H1 (cell line): ENCODE results near the gene MISFA. TPM values are rescaled to one million over a fixed set of nuclear protein-coding genes. Genes with fewer than 3 reads are reported as not detected.

Experiments
- CTCF ChIA-PET: fragments of 300-600 bp; sonication (Branson Sonifier 250); formaldehyde crosslinking; loops from one replicate; lab custom pipeline; 2021; ENCODE audit not compliant: partially characterized antibody; lab: Charles Lee
- POLR2A ChIA-PET: fragments of 300-600 bp; sonication (Branson Sonifier 250); formaldehyde crosslinking; loops from one replicate; lab custom pipeline; 2021; ENCODE audit warnings: inconsistent platforms; ENCODE audit not compliant: partially characterized antibody; lab: Charles Lee
- DNase-seq, 2 experiments: peaks; one replicate each; pipeline versions ENCODE4 v3.0.0 to v3.0.0-alpha.2; 2010 to 2022; ENCODE audit warnings: low spot score in 2 of 2, low read depth in 1 of 2, mixed read lengths in 1 of 2
- FAIRE-seq: peaks from 2 replicates; lab custom pipeline; 2011; peaks lifted over from hg19 to GRCh38; lab: Jason Lieb, UNC
- H2AFZ ChIP-seq: 2 replicates; pipeline ENCODE4 v1.8.1; 2012; ENCODE audit warnings: low read length, inconsistent platforms
- H2AK5ac ChIP-seq: 2 replicates; pipeline ENCODE4 v1.6.1; 2013; ENCODE audit warnings: low read depth, low read length
- H2BK120ac ChIP-seq: replicated peaks from 2 replicates; pipeline ENCODE3; 2013; ENCODE audit warnings: low read depth, low read length, inconsistent platforms
- H2BK12ac ChIP-seq: 2 replicates; pipeline ENCODE4 v1.6.1; 2013; ENCODE audit warnings: low read depth, low read length
- H2BK15ac ChIP-seq: 2 replicates; pipeline ENCODE4 v1.6.1; 2013; ENCODE audit warnings: low read length
- H2BK20ac ChIP-seq: 2 replicates; pipeline ENCODE4 v1.6.1; 2013; ENCODE audit warnings: low read length
- H2BK5ac ChIP-seq: 2 replicates; pipeline ENCODE4 v1.6.1; 2013; ENCODE audit warnings: low read depth, low read length
- H3K14ac ChIP-seq: 2 replicates; pipeline ENCODE4 v1.6.1; 2013; ENCODE audit warnings: inconsistent platforms; ENCODE audit not compliant: insufficient read length
- H3K18ac ChIP-seq: 2 replicates; pipeline ENCODE4 v1.6.1; 2013; ENCODE audit warnings: low read length; ENCODE audit errors: extremely low read depth
- H3K23ac ChIP-seq: 2 replicates; pipeline ENCODE4 v1.6.1; 2013; ENCODE audit warnings: inconsistent platforms; ENCODE audit not compliant: insufficient read length
- H3K23me2 ChIP-seq: 2 replicates; pipeline ENCODE4 v1.6.1; 2013; ENCODE audit warnings: low read depth, low read length
- H3K27ac ChIP-seq: 2 replicates; pipeline ENCODE4 v1.6.1; 2011; ENCODE audit warnings: low read depth, low read length, inconsistent platforms
- H3K27me3 ChIP-seq, 4 experiments: replicated peaks in 1 of 4; 1 replicate in 1 of 4; 2 replicates in 3 of 4; pipeline versions ENCODE4 v1.6.1 to v1.8.1; 2011 to 2013; ENCODE audit warnings: low read length in 3 of 4, mild to moderate bottlenecking in 3 of 4, inconsistent platforms in 2 of 4, mixed read lengths in 2 of 4, moderate library complexity in 1 of 4; ENCODE audit not compliant: control insufficient read depth in 3 of 4, insufficient read depth in 3 of 4; ENCODE audit errors: extremely low read depth in 1 of 4
- H3K36me3 ChIP-seq, 4 experiments: 2 replicates each; pipeline versions ENCODE4 v1.6.1 to v1.8.1; 2011 to 2013; ENCODE audit warnings: mild to moderate bottlenecking in 4 of 4, low read length in 3 of 4, moderate library complexity in 2 of 4, control low read depth in 1 of 4, inconsistent platforms in 1 of 4; ENCODE audit not compliant: insufficient read depth in 4 of 4, control insufficient read depth in 2 of 4
- H3K4ac ChIP-seq: replicated peaks from 2 replicates; pipeline ENCODE3; 2013; ENCODE audit warnings: low read length, low read depth, mixed read lengths, inconsistent platforms; ENCODE audit not compliant: insufficient read length
- H3K4me1 ChIP-seq, 4 experiments: replicated peaks in 1 of 4; 1 replicate in 1 of 4; 2 replicates in 3 of 4; pipeline versions ENCODE4 v1.6.1 to v1.8.1; 2011 to 2013; ENCODE audit warnings: low read length in 3 of 4, inconsistent platforms in 2 of 4, mixed read lengths in 1 of 4; ENCODE audit not compliant: insufficient read depth in 4 of 4, control insufficient read depth in 3 of 4
- H3K4me2 ChIP-seq, 2 experiments: 2 replicates each; pipeline versions ENCODE4 v1.6.1 to v1.8.1; 2011 to 2013; ENCODE audit warnings: low read depth in 2 of 2, low read length in 2 of 2, control low read depth in 1 of 2, inconsistent platforms in 1 of 2, mild to moderate bottlenecking in 1 of 2; ENCODE audit not compliant: insufficient read depth in 1 of 2
- H3K4me3 ChIP-seq, 4 experiments: fragments of 200-600, 300-600 bp in 1 of 4; sonication (generic), shearing (Covaris generic), sonication (Bioruptor Twin) in 1 of 4; 2 replicates each; pipeline versions ENCODE4 v1.5.1 to v1.8.1; 2011 to 2016; ENCODE audit warnings: low read length in 4 of 4, low read depth in 3 of 4, control low read depth in 2 of 4, inconsistent platforms in 2 of 4, mild to moderate bottlenecking in 2 of 4, mixed read lengths in 1 of 4, moderate library complexity in 1 of 4; ENCODE audit not compliant: insufficient read depth in 2 of 4; ENCODE audit errors: extremely low read depth in 1 of 4
- H3K56ac ChIP-seq: replicated peaks from 2 replicates; pipeline ENCODE3; 2013; ENCODE audit warnings: low read depth, mild to moderate bottlenecking, mixed read lengths, low read length, inconsistent platforms; ENCODE audit not compliant: insufficient read length
- H3K79me1 ChIP-seq: 2 replicates; pipeline ENCODE4 v1.6.1; 2013; ENCODE audit warnings: low read depth, low read length, control low read depth
- H3K79me2 ChIP-seq, 2 experiments: 2 replicates each; pipeline versions ENCODE4 v1.6.1 to v1.8.1; 2012 to 2013; ENCODE audit warnings: low read length in 2 of 2, mild to moderate bottlenecking in 2 of 2, inconsistent platforms in 1 of 2; ENCODE audit not compliant: insufficient read depth in 2 of 2, control insufficient read depth in 1 of 2
- H3K9ac ChIP-seq, 4 experiments: replicated peaks in 1 of 4; 1 replicate in 1 of 4; 2 replicates in 3 of 4; pipeline versions ENCODE4 v1.6.1 to v1.8.1; 2011 to 2013; ENCODE audit warnings: low read depth in 3 of 4, low read length in 3 of 4, control low read depth in 2 of 4, mild to moderate bottlenecking in 2 of 4, moderate library complexity in 2 of 4, inconsistent platforms in 1 of 4; ENCODE audit errors: extremely low read depth in 1 of 4
- H3K9me3 ChIP-seq, 2 experiments: 2 replicates each; pipeline versions ENCODE4 v1.6.1 to v1.8.1; 2012 to 2013; ENCODE audit warnings: mild to moderate bottlenecking in 2 of 2, moderate library complexity in 2 of 2, control low read depth in 1 of 2, inconsistent platforms in 1 of 2, low read depth in 1 of 2, low read length in 1 of 2, mixed read lengths in 1 of 2; ENCODE audit not compliant: insufficient read depth in 2 of 2
- H4K20me1 ChIP-seq, 2 experiments: replicated peaks in 1 of 2; 2 replicates each; pipeline versions ENCODE3 to v1.8.1; 2011 to 2013; ENCODE audit warnings: inconsistent platforms in 2 of 2, low read length in 2 of 2, mild to moderate bottlenecking in 1 of 2; ENCODE audit not compliant: insufficient read depth in 2 of 2, control insufficient read depth in 1 of 2
- H4K5ac ChIP-seq: 2 replicates; pipeline ENCODE4 v1.6.1; 2013; ENCODE audit warnings: low read length, low read depth, mixed read lengths, inconsistent platforms; ENCODE audit not compliant: insufficient read length
- H4K8ac ChIP-seq: 2 replicates; pipeline ENCODE4 v1.8.0; 2013; ENCODE audit warnings: mild to moderate bottlenecking, moderate library complexity, low read length, inconsistent platforms; ENCODE audit not compliant: insufficient read depth; ENCODE audit errors: extremely low read depth
- H4K91ac ChIP-seq: replicated peaks from 2 replicates; pipeline ENCODE3; 2013; ENCODE audit warnings: low read length, mixed read lengths, inconsistent platforms; ENCODE audit not compliant: insufficient read length
- CBX5 ChIP-seq: fragments of 300-800, 300-1000 bp; sonication (generic); IDR thresholded peaks from 2 replicates; pipeline ENCODE4 v1.7.1; 2016; ENCODE audit warnings: antibody characterized with exemption, low read length, low read depth
- CEBPB ChIP-seq: IDR thresholded peaks from 2 replicates; pipeline ENCODE4 v1.6.1; 2012; ENCODE audit warnings: low read depth, low read length
- EZH2 ChIP-seq: fragments of 200-600 bp; sonication (generic); IDR thresholded peaks from 2 replicates; pipeline ENCODE4 v1.7.1; 2012; ENCODE audit warnings: low read depth, mild to moderate bottlenecking, moderate library complexity, low read length, inconsistent platforms; ENCODE audit not compliant: severe bottlenecking
- KDM1A ChIP-seq: fragments of 200-600, 300-600 bp; sonication (generic); IDR thresholded peaks from 2 replicates; pipeline ENCODE4 v1.7.1; 2016; ENCODE audit warnings: mild to moderate bottlenecking, low read length, borderline replicate concordance
- PHF8 ChIP-seq: fragments of 200-600 bp; sonication (generic); conservative IDR thresholded peaks from 2 replicates; pipeline ENCODE4 v1.7.1; 2012; ENCODE audit warnings: low read depth, mild to moderate bottlenecking, inconsistent platforms, low read length, moderate library complexity
- POLR2A ChIP-seq, 2 experiments: IDR thresholded peaks; 1 replicate in 1 of 2; 2 replicates in 1 of 2; pipeline ENCODE4 v1.6.1; 2011; ENCODE audit warnings: low read depth in 2 of 2, low read length in 2 of 2, mild to moderate bottlenecking in 2 of 2; ENCODE audit errors: control extremely low read depth in 1 of 2
- SP2 ChIP-seq: IDR thresholded peaks from 2 replicates; pipeline ENCODE4 v1.6.1; 2012; ENCODE audit warnings: mild to moderate bottlenecking, low read length, inconsistent platforms
- TAF7 ChIP-seq: optimal IDR thresholded peaks from 2 replicates; pipeline ENCODE3; 2011; ENCODE audit warnings: low read depth, mild to moderate bottlenecking, inconsistent platforms, low read length, moderate library complexity, borderline replicate concordance
- WGBS, 2 experiments: shearing (Covaris generic) in 1 of 2; methylation state at CpG; one replicate each; pipeline versions ENCODE4 v1.1.6 to v1.1.7; 2013 to 2015; ENCODE audit warnings: low lambda C conversion rate in 2 of 2, mixed read lengths in 2 of 2, inconsistent platforms in 1 of 2, low coverage in 1 of 2, missing lambda C conversion rate in 1 of 2; ENCODE audit not compliant: insufficient replicate concordance in 2 of 2, insufficient coverage in 1 of 2, insufficient read length in 1 of 2; ENCODE audit errors: extremely low coverage in 1 of 2, missing lambda C conversion rate in 1 of 2; 5-methylcytosine and 5-hydroxymethylcytosine counted together
- polyA plus RNA-seq, 7 experiments: library from polyadenylated mRNA; depleted of rRNA in 3 of 7; stranded (reverse) in 5 of 7; unstranded in 2 of 7; fragments of >200 nt in 5 of 7; fragments of 200-250 nt in 2 of 7; gene quantifications; 1 replicate in 5 of 7; 2 replicates in 1 of 7; 4 replicates in 1 of 7; pipeline versions ENCODE4 v1.2.1 to v1.2.3, GENCODE V29; 2011 to 2013; ENCODE audit warnings: missing spikeins in 2 of 7, mixed read lengths in 2 of 7
- total RNA-seq: library from RNA; stranded (reverse); fragmentation: NEBNext Ultra II Directional; extraction: Animal tissue kit (Norgen Biotek cat#: 25700); gene quantifications from 2 replicates; pipeline ENCODE4 v1.2.1, GENCODE V29; 2021
- TF ChIP-seq, protein P1 (sequence below): IDR thresholded peaks from 2 replicates; pipeline ENCODE4 v1.6.1; 2011; ENCODE audit warnings: low read length, improper control_type of control experiment

MISFA gene
- total and polyA plus RNA-seq, 2 of the 8 experiments (the other 6 are each of a cell fraction or from before 2014, with no cell fraction given): 0.51 to 3.8 TPM

- H2BK120ac ChIP-seq: no peak overlapping the region
These were observed 33.3 kb downstream of the MISFA start for GRCh38 chr11:18632841-18633240.

More at GRCh38 chr11:18632841-18633240, 33.3 kb downstream of the MISFA start:
- no peak overlapping the region for H3K56ac ChIP-seq
- CTCF ChIA-PET: interaction anchor here (0.6 to 2.8 kb wide), 8 partner anchors 16 to 223 kb away, joined by 3 to 9 read pairs (median 4); partner anchors contain the start of gene TSG101
- TF ChIP-seq CBX5 (no peak), SP2 (no peak), PHF8 (no peak), TAF7 (no peak), CEBPB (no peak), EZH2 (no peak), KDM1A (no peak), POLR2A (IDR thresholded peaks at IDR 0.05; ENCODE audit: control extremely low read depth in 1 of 2, low read depth in 2 of 2, low read length in 2 of 2) (no peak)
- TF ChIP-seq, protein P1, sequence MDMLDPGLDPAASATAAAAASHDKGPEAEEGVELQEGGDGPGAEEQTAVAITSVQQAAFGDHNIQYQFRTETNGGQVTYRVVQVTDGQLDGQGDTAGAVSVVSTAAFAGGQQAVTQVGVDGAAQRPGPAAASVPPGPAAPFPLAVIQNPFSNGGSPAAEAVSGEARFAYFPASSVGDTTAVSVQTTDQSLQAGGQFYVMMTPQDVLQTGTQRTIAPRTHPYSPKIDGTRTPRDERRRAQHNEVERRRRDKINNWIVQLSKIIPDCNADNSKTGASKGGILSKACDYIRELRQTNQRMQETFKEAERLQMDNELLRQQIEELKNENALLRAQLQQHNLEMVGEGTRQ: no peak
- no peak overlapping the region for H4K91ac ChIP-seq
- H2BK15ac ChIP-seq: no peak overlapping the region
- no peak overlapping the region for H2BK5ac ChIP-seq
- H3K18ac ChIP-seq: no peak overlapping the region
- no peaks in the 10 kb centered on the region for H3K9me3 ChIP-seq
- no peak overlapping the region for H3K14ac ChIP-seq
- H3K23ac ChIP-seq: no peak overlapping the region
- no peak overlapping the region for H4K8ac ChIP-seq
- H3K27me3 ChIP-seq: no peaks in the 10 kb centered on the region
- peaks cover 7 to 58% of the 10 kb centered on the region in 2 experiments for H3K79me2 ChIP-seq
- H3K27ac ChIP-seq: no peak overlapping the region
- H3K9ac ChIP-seq: peak overlapping the region in 2 of 4 experiments; percentile 58 to 95; a peak in 4 of 7 replicates
- H3K79me1 ChIP-seq: peaks cover 2% of the 10 kb centered on the region; the same call in 1 of the 2 replicates
- peak overlapping the region; percentile 94 to 98 (median 96); a peak in 7 of 8 replicates for H3K4me3 ChIP-seq
- H3K4me2 ChIP-seq: peak overlapping the region; percentile 53 to 88; a peak in 3 of 4 replicates
- FAIRE-seq: no peak
- H2AFZ ChIP-seq: no peak overlapping the region
- H2BK20ac ChIP-seq: no peak overlapping the region
- H2BK12ac ChIP-seq: no peak overlapping the region
- peaks cover 0 to 2% of the 10 kb centered on the region in 2 experiments for H4K20me1 ChIP-seq
- H3K36me3 ChIP-seq: no peaks in the 10 kb centered on the region
- no peak overlapping the region for H2AK5ac ChIP-seq
- DNase-seq: no peak
- no peak overlapping the region for H3K4ac ChIP-seq
- POLR2A ChIA-PET: interaction anchor here (1.5 to 2.4 kb wide), 3 partner anchors 19 to 106 kb away, joined by 4 to 7 read pairs (median 5); partner anchors contain the start of genes TSG101 and UEVLD
- H3K23me2 ChIP-seq: peaks cover 5% of the 10 kb centered on the region
- H3K4me1 ChIP-seq: peaks cover 0 to 5% (median under 1%) of the 10 kb centered on the region in 4 experiments; a peak in 1 of 7 replicates
- WGBS, 2 experiments: 52% methylated on average over 2 of the region's 2 CpGs; no CpG with 5 or more reads in 1 of the 2 experiments
- no peak overlapping the region for H4K5ac ChIP-seq
